GM12878 (cell line): ENCODE measurements around the gene NECTIN1. TPM values are rescaled to one million over a fixed set of nuclear protein-coding genes. Genes with fewer than 3 reads are reported as not detected.

Experiments used
- ATAC-seq: fragments of 200-7000 bp; cut with Tn5 transposase; 3 replicates; pipeline ENCODE4 v1.9.1; 2020; ENCODE audit warnings: mild to moderate bottlenecking, moderate library complexity
- BruUV-seq: library from RNA; stranded (reverse); fragments of 400-500 nt; replicated peaks from 2 replicates; lab custom pipeline; 2021; lab: Mats Ljungman, UMichigan
- CTCF ChIA-PET: fragments of 300-600 bp; sonication (Branson Sonifier 250); formaldehyde crosslinking; extraction: SDS; loops from one replicate; lab custom pipeline; 2021; ENCODE audit warnings: inconsistent platforms; lab: Yijun Ruan, JAX
- POLR2A ChIA-PET: fragments of 350-600 bp; formaldehyde crosslinking; extraction: SDS; loops from one replicate; lab custom pipeline; 2021; ENCODE audit warnings: inconsistent platforms; lab: Charles Lee
- RAD21 ChIA-PET: fragments of 300-600 bp; sonication (Branson Sonifier 250); formaldehyde crosslinking; loops from one replicate; lab custom pipeline; 2023; ENCODE audit warnings: antibody characterized with exemption; ENCODE audit not compliant: unreplicated experiment; lab: Charles Lee
- SMC1A ChIA-PET: fragments of 300-600 bp; sonication (Branson Sonifier 250); formaldehyde crosslinking; loops from one replicate; lab custom pipeline; 2023; ENCODE audit not compliant: unreplicated experiment, uncharacterized antibody; lab: Charles Lee
- DNase-seq: peaks from one replicate; pipeline ENCODE4 v3.0.0-alpha.2; 2011; ENCODE audit warnings: low read depth, low spot score
- FAIRE-seq: peaks from 3 replicates; lab custom pipeline; 2011; peaks lifted over from hg19 to GRCh38; lab: Jason Lieb, UNC
- H2AFZ ChIP-seq: 2 replicates; pipeline ENCODE4 v1.6.0; 2011; ENCODE audit warnings: low read depth, low read length, control low read depth; ENCODE audit not compliant: control insufficient read depth
- H3K27ac ChIP-seq: 2 replicates; pipeline ENCODE4 v1.5.1; 2011; ENCODE audit warnings: control low read depth; ENCODE audit not compliant: control insufficient read depth, insufficient read depth
- H3K27me3 ChIP-seq, 2 experiments: replicated peaks in 1 of 2; 2 replicates each; pipeline versions ENCODE4 v1.6.0 to v1.6.1; 2011; ENCODE audit warnings: low read length in 1 of 2; ENCODE audit not compliant: control insufficient read depth in 2 of 2, insufficient read depth in 2 of 2
- H3K36me3 ChIP-seq, 2 experiments: 2 replicates each; pipeline ENCODE4 v1.5.1; 2011; ENCODE audit warnings: low read length in 1 of 2; ENCODE audit not compliant: control insufficient read depth in 2 of 2, insufficient read depth in 2 of 2
- H3K4me1 ChIP-seq: 2 replicates; pipeline ENCODE4 v1.6.1; 2011; ENCODE audit warnings: mild to moderate bottlenecking, low read length, moderate library complexity, mixed read lengths; ENCODE audit not compliant: control insufficient read depth, insufficient read depth
- H3K4me2 ChIP-seq: 2 replicates; pipeline ENCODE4 v1.6.0; 2011; ENCODE audit warnings: control low read depth; ENCODE audit not compliant: control insufficient read depth, insufficient read depth
- H3K4me3 ChIP-seq: fragments of 200-600 bp; sonication (generic); 2 replicates; pipeline ENCODE4 v1.5.1; 2016
- H3K79me2 ChIP-seq: 2 replicates; pipeline ENCODE4 v1.6.0; 2011; ENCODE audit warnings: low read length; ENCODE audit not compliant: control insufficient read depth, insufficient read depth
- H3K9ac ChIP-seq: 2 replicates; pipeline ENCODE4 v1.8.0; 2011; ENCODE audit warnings: low read length, control low read depth, mixed read lengths; ENCODE audit not compliant: control insufficient read depth, insufficient read depth
- H3K9me3 ChIP-seq: replicated peaks from 3 replicates; pipeline ENCODE4 v1.5.1; 2011; ENCODE audit warnings: mild to moderate bottlenecking, low read length; ENCODE audit not compliant: control insufficient read depth, insufficient read depth
- H4K20me1 ChIP-seq: 2 replicates; pipeline ENCODE4 v1.6.0; 2011; ENCODE audit not compliant: control insufficient read depth, insufficient read depth
- CBFB ChIP-seq: IDR thresholded peaks from 2 replicates; pipeline ENCODE4 v1.6.1; 2016; ENCODE audit warnings: antibody characterized with exemption, low read depth
- CHD2 ChIP-seq: IDR thresholded peaks from 2 replicates; pipeline ENCODE4 v1.6.1; 2011; ENCODE audit warnings: low read depth, low read length, improper control_type of control experiment, borderline replicate concordance
- KAT2A ChIP-seq: conservative IDR thresholded peaks from 2 replicates; pipeline ENCODE4 v1.6.1; 2011; ENCODE audit warnings: low read depth, low read length; ENCODE audit not compliant: control insufficient read depth
- NFYA ChIP-seq: IDR thresholded peaks from 2 replicates; pipeline ENCODE4 v1.6.1; 2011; ENCODE audit warnings: low read depth, mild to moderate bottlenecking, low read length, improper control_type of control experiment, borderline replicate concordance
- NR2F1 ChIP-seq: fragments of 450-650 bp; conservative IDR thresholded peaks from 2 replicates; pipeline ENCODE4 v1.6.1; 2017; ENCODE audit warnings: mild to moderate bottlenecking
- SMC3 ChIP-seq: IDR thresholded peaks from 2 replicates; pipeline ENCODE4 v1.6.1; 2011; ENCODE audit warnings: low read length, improper control_type of control experiment, borderline replicate concordance
- SUZ12 ChIP-seq: fragments of 200-600 bp; sonication (generic); IDR thresholded peaks from one replicate; pipeline ENCODE4 v1.6.1; 2018; ENCODE audit warnings: antibody characterized with exemption, mild to moderate bottlenecking; ENCODE audit not compliant: unreplicated experiment
- TCF12 ChIP-seq: IDR thresholded peaks from 2 replicates; pipeline ENCODE4 v1.6.1; 2011; ENCODE audit warnings: low read depth, mild to moderate bottlenecking, low read length
- ZNF274 ChIP-seq: IDR thresholded peaks from one replicate; pipeline ENCODE4 v1.8.0; 2011; ENCODE audit not compliant: insufficient read length, insufficient read depth
- WGBS: methylation state at CpG from one replicate; pipeline ENCODE4 v1.1.6; 2016; ENCODE audit warnings: low lambda C conversion rate; ENCODE audit not compliant: insufficient replicate concordance, insufficient coverage; ENCODE audit errors: missing lambda C conversion rate; 5-methylcytosine and 5-hydroxymethylcytosine counted together
- in situ Hi-C: fragments of 300-500 bp; cut with MboI; formaldehyde crosslinking; loops from 9 replicates; pipeline ENCODE4 v1.14.3; 2018; ENCODE audit warnings: mixed read lengths
- intact Hi-C: fragments of 100-400 bp; cut with micrococcal nuclease; formaldehyde crosslinking; loops from one replicate; pipeline ENCODE4 v1.14.2; 2022; ENCODE audit not compliant: unreplicated experiment
- polyA plus RNA-seq, 11 experiments: library from polyadenylated mRNA; depleted of rRNA in 4 of 11; unstranded in 6 of 11; stranded (reverse) in 5 of 11; fragments of >200 nt; fragmentation: Nextera tagmentation in 4 of 11; fragmentation: Illumina TruSeq in 1 of 11; extraction: Ambion mirVana in 4 of 11; extraction: Trizol in 1 of 11; gene quantifications; 1 replicate in 1 of 11; 2 replicates in 10 of 11; pipeline versions ENCODE4 v1.2.1 to v1.2.3, GENCODE V29; 2011 to 2016; ENCODE audit warnings: inconsistent platforms in 2 of 11, missing spikeins in 2 of 11, low read depth in 1 of 11
- total RNA-seq, 4 experiments: library from RNA; depleted of rRNA in 3 of 4; stranded (reverse); fragments of >200 nt in 3 of 4; fragmentation: Illumina TruSeq in 1 of 4; extraction: Trizol in 1 of 4; gene quantifications; 2 replicates each; pipeline versions ENCODE4 v1.2.1 to v1.2.3, GENCODE V29; 2013 to 2021
- TF ChIP-seq, protein P1 (sequence below): fragments of 450-650 bp; IDR thresholded peaks from 2 replicates; pipeline ENCODE4 v1.6.1; 2016; ENCODE audit warnings: mild to moderate bottlenecking
- TF ChIP-seq, protein P2 (sequence below): fragments of 450-650 bp; IDR thresholded peaks from 2 replicates; pipeline ENCODE4 v1.6.1; 2016; ENCODE audit warnings: mild to moderate bottlenecking, moderate library complexity, borderline replicate concordance
- TF ChIP-seq, protein P3 (sequence below): IDR thresholded peaks from 2 replicates; pipeline ENCODE4 v1.6.1; 2012; ENCODE audit warnings: low read depth, low read length, improper control_type of control experiment

NECTIN1 gene
- total and polyA plus RNA-seq, 10 of the 15 experiments (the other 5 are each of a cell fraction or from before 2014, with no cell fraction given): 0.97 to 9.2 (median 2.3) TPM

DNA sequence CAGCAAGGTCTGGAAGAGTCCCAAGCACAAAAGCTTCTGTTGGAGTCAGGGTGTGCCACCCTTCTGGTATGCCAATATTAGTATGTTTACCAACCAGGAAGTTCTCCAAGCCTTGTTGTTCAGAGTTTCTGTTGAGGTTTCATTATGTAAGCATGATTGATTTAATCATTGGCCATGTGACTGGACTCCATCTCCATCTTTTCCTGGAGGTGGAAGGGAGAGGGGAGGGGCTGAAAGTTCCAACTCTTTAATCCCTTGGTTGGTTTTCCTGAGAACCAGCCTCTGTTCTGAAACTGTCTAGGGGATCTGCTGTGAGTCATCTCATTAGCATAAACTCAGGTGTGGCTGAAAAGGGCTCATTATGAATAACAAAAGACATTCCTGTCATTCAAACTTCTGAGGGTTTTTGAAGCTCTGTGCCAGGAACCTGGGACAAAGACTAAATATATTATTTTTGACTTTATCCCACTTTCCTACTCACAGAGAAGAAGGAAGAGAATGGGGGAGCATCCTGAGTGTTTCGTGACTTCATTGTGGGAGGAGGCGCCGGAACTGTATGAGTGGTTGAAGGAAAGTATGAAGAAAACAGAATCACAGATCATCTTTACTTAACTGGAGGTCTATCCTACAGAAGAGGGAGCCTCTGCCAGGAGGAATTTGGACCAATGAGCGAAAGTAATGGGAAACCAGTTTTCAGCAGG is 138.2 kb downstream of the NECTIN1 start:
- CTCF ChIA-PET: interaction anchor here (0.9 kb wide), 1 partner anchor 116 kb away, joined by 4 read pairs; no protein-coding TSS in a partner anchor
- no peak for TF ChIP-seq TCF12
- TF ChIP-seq, protein P1, sequence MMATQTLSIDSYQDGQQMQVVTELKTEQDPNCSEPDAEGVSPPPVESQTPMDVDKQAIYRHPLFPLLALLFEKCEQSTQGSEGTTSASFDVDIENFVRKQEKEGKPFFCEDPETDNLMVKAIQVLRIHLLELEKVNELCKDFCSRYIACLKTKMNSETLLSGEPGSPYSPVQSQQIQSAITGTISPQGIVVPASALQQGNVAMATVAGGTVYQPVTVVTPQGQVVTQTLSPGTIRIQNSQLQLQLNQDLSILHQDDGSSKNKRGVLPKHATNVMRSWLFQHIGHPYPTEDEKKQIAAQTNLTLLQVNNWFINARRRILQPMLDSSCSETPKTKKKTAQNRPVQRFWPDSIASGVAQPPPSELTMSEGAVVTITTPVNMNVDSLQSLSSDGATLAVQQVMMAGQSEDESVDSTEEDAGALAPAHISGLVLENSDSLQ: peak; percentile 34
- TF ChIP-seq SMC3: no peak
- no peak for TF ChIP-seq CHD2
- TF ChIP-seq KAT2A: no peak
- TF ChIP-seq CBFB: no peak
- TF ChIP-seq, all 136 proteins: peak for 1
- Histone ChIP-seq H3K9ac (no peak overlapping the region), H3K79me2 (no peaks in the 10 kb centered on the region), H3K4me1 (no peaks in the 10 kb centered on the region), H3K4me2 (no peak overlapping the region), H2AFZ (no peak overlapping the region), H3K9me3 (no peaks in the 10 kb centered on the region), H4K20me1 (no peaks in the 10 kb centered on the region), H3K27ac (no peak overlapping the region), H3K27me3 (peaks cover 1 to 2% of the 10 kb centered on the region in 2 experiments; a peak in 2 of 4 replicates), H3K4me3 (no peak overlapping the region), H3K36me3 (no peaks in the 10 kb centered on the region)
- ChIA-PET RAD21 (no interaction called here), SMC1A (no interaction called here), POLR2A (no interaction called here)
- in situ Hi-C loops: no loop called here
- intact Hi-C loops: no loop called here
- FAIRE-seq: no peak
- WGBS: 59% methylated on average over 4 of the region's 4 CpGs
- no peak for ATAC-seq
- BruUV-seq: no TSS peak
- DNase-seq: no peak

DNA sequence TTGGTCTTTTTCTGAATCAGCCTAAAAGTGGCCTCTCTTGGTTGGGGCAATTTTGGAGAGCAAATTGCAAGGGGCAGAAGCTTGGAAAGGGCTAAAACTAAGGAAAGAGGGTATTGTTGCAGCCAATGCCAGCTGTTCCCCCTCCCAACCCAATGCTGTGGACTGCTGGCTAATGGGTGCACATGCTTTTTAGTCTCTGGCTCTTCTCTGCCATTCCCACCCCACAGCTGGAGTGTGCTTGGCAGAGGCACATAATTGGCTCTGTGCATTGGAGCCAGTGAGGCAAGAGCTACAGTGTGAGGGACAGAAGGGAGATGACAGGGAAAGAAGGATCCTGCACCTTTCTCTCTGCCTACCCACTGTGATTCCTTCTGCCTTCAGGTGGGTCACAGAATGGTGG is 140.0 kb downstream of the NECTIN1 start:
- RAD21 ChIA-PET: no interaction called here
- in situ Hi-C loops: no loop called here
- SMC1A ChIA-PET: interaction anchor here (0.6 kb wide), 1 partner anchor 184 kb away, joined by 4 read pairs; no protein-coding TSS in a partner anchor
- Histone ChIP-seq H3K27me3 (peaks cover 7% of the 10 kb centered on the region in 2 experiments), H2AFZ (no peak overlapping the region), H3K9me3 (no peaks in the 10 kb centered on the region), H3K4me3 (no peak overlapping the region), H3K4me1 (no peaks in the 10 kb centered on the region), H3K9ac (no peak overlapping the region), H4K20me1 (no peaks in the 10 kb centered on the region), H3K79me2 (no peaks in the 10 kb centered on the region), H3K27ac (no peak overlapping the region), H3K4me2 (no peak overlapping the region), H3K36me3 (no peaks in the 10 kb centered on the region)
- FAIRE-seq (no peak), ATAC-seq (no peak), DNase-seq (no peak)
- BruUV-seq: no TSS peak
- intact Hi-C loops: no loop called here
- CTCF ChIA-PET: interaction anchor here (0.7 kb wide), 1 partner anchor 420 kb away, joined by 3 read pairs; no protein-coding TSS in a partner anchor
- POLR2A ChIA-PET: no interaction called here
- TF ChIP-seq ZNF274 (no peak), NR2F1 (no peak), SUZ12 (no peak), NFYA (no peak)
- TF ChIP-seq, protein P2, sequence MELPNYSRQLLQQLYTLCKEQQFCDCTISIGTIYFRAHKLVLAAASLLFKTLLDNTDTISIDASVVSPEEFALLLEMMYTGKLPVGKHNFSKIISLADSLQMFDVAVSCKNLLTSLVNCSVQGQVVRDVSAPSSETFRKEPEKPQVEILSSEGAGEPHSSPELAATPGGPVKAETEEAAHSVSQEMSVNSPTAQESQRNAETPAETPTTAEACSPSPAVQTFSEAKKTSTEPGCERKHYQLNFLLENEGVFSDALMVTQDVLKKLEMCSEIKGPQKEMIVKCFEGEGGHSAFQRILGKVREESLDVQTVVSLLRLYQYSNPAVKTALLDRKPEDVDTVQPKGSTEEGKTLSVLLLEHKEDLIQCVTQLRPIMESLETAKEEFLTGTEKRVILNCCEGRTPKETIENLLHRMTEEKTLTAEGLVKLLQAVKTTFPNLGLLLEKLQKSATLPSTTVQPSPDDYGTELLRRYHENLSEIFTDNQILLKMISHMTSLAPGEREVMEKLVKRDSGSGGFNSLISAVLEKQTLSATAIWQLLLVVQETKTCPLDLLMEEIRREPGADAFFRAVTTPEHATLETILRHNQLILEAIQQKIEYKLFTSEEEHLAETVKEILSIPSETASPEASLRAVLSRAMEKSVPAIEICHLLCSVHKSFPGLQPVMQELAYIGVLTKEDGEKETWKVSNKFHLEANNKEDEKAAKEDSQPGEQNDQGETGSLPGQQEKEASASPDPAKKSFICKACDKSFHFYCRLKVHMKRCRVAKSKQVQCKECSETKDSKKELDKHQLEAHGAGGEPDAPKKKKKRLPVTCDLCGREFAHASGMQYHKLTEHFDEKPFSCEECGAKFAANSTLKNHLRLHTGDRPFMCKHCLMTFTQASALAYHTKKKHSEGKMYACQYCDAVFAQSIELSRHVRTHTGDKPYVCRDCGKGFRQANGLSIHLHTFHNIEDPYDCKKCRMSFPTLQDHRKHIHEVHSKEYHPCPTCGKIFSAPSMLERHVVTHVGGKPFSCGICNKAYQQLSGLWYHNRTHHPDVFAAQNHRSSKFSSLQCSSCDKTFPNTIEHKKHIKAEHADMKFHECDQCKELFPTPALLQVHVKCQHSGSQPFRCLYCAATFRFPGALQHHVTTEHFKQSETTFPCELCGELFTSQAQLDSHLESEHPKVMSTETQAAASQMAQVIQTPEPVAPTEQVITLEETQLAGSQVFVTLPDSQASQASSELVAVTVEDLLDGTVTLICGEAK: no peak
- TF ChIP-seq, protein P3, sequence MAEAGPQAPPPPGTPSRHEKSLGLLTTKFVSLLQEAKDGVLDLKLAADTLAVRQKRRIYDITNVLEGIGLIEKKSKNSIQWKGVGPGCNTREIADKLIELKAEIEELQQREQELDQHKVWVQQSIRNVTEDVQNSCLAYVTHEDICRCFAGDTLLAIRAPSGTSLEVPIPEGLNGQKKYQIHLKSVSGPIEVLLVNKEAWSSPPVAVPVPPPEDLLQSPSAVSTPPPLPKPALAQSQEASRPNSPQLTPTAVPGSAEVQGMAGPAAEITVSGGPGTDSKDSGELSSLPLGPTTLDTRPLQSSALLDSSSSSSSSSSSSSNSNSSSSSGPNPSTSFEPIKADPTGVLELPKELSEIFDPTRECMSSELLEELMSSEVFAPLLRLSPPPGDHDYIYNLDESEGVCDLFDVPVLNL: no peak
